Smooth muscle cell (in vitro differentiated cells): ENCODE results near the gene MED13L. TPM values are rescaled to one million over a fixed set of nuclear protein-coding genes. Genes with fewer than 3 reads are reported as not detected.

ENCODE experiments used
- DNase-seq: peaks from one replicate; lab custom pipeline; 2025; ENCODE audit not compliant: unreplicated experiment; lab: John Stamatoyannopoulos, UW
- H2AFZ ChIP-seq: fragments of 200-600 bp; sonication (generic); 2 replicates; pipeline ENCODE4 v1.6.0; 2016; ENCODE audit warnings: antibody characterized with exemption, low read depth, mild to moderate bottlenecking
- H3F3A ChIP-seq: fragments of 200-600 bp; sonication (generic); 2 replicates; pipeline ENCODE4 v1.6.0; 2017; ENCODE audit warnings: antibody characterized with exemption, low read depth
- H3K27ac ChIP-seq: fragments of 200-600 bp; sonication (generic); 2 replicates; pipeline ENCODE4 v1.5.1; 2016; ENCODE audit warnings: low read depth, mild to moderate bottlenecking
- H3K27me3 ChIP-seq: fragments of 200-600 bp; sonication (generic); 2 replicates; pipeline ENCODE4 v1.6.1; 2016; ENCODE audit warnings: low read depth, mild to moderate bottlenecking
- H3K36me3 ChIP-seq: fragments of 200-600 bp; sonication (generic); 2 replicates; pipeline ENCODE4 v1.5.1; 2016; ENCODE audit warnings: low read depth
- H3K4me1 ChIP-seq: fragments of 200-600 bp; sonication (generic); 2 replicates; pipeline ENCODE4 v1.5.1; 2016; ENCODE audit warnings: low read depth
- H3K4me2 ChIP-seq: fragments of 200-600 bp; sonication (generic); 2 replicates; pipeline ENCODE4 v1.6.0; 2016; ENCODE audit warnings: mild to moderate bottlenecking
- H3K4me3 ChIP-seq: fragments of 200-600 bp; sonication (generic); 2 replicates; pipeline ENCODE4 v1.5.1; 2016; ENCODE audit warnings: mild to moderate bottlenecking
- H3K79me2 ChIP-seq: fragments of 200-600 bp; sonication (generic); 2 replicates; pipeline ENCODE4 v1.6.0; 2016; ENCODE audit warnings: low read depth, mild to moderate bottlenecking
- H3K9ac ChIP-seq: fragments of 200-600 bp; sonication (generic); 2 replicates; pipeline ENCODE4 v1.6.0; 2016; ENCODE audit warnings: low read depth
- H3K9me3 ChIP-seq: fragments of 200-600 bp; sonication (generic); replicated peaks from 2 replicates; pipeline ENCODE4 v1.5.1; 2016; ENCODE audit warnings: low read depth
- H4K20me1 ChIP-seq: fragments of 200-600 bp; sonication (generic); 2 replicates; pipeline ENCODE4 v1.6.0; 2016; ENCODE audit warnings: low read depth
- CTCF ChIP-seq: fragments of 200-600 bp; sonication (generic); IDR thresholded peaks from 2 replicates; pipeline ENCODE4 v1.5.1; 2017; ENCODE audit warnings: borderline replicate concordance, mild to moderate bottlenecking, antibody characterized with exemption; ENCODE audit not compliant: insufficient read depth, poor library complexity, severe bottlenecking
- WGBS: methylation state at CpG from one replicate; pipeline ENCODE4 v1.1.7; 2016; ENCODE audit warnings: low lambda C conversion rate; 5-methylcytosine and 5-hydroxymethylcytosine counted together
- polyA plus RNA-seq: library from polyadenylated mRNA; unstranded; fragments of >200 nt; fragmentation: Nextera tagmentation; extraction: Ambion mirVana; gene quantifications from 2 replicates; pipeline ENCODE4 v1.2.1, GENCODE V29; 2016
- total RNA-seq: library from RNA; depleted of rRNA; stranded (reverse); fragments of >200 nt; gene quantifications from 2 replicates; pipeline ENCODE4 v1.2.3, GENCODE V29; 2014

MED13L gene
- total and polyA plus RNA-seq, 2 experiments from 2014 or later, result 13.2 to 74.3 TPM

- Histone ChIP-seq H2AFZ (no peak overlapping the region), H3K79me2 (peaks cover 96% of the 10 kb centered on the region), H3K4me2 (peak overlapping the region; percentile 79), H3K4me1 (peaks cover 67% of the 10 kb centered on the region), H3K36me3 (no peaks in the 10 kb centered on the region), H3K27me3 (no peaks in the 10 kb centered on the region), H3K27ac (peak overlapping the region; percentile 94), H3F3A (peaks cover 13% of the 10 kb centered on the region), H3K9ac (peak overlapping the region; percentile 42), H4K20me1 (peaks cover 69% of the 10 kb centered on the region), H3K4me3 (no peak overlapping the region), H3K9me3 (no peaks in the 10 kb centered on the region)
- no peak for TF ChIP-seq CTCF
- no peak for DNase-seq
- 83% methylated on average over 2 of the region's 2 CpGs for WGBS
Observed at GRCh38 chr12:116159593-116160200, 117.8 kb downstream of the MED13L start.

- 19% methylated on average over 1 of the region's 1 CpG for WGBS
- no peaks in the 10 kb centered on the region for H3K36me3 ChIP-seq
- peak overlapping the region; percentile 79 for H3K4me2 ChIP-seq
- H3K9me3 ChIP-seq, result no peaks in the 10 kb centered on the region
- peaks cover 69% of the 10 kb centered on the region for H3K4me1 ChIP-seq
- no peak for DNase-seq
- peak overlapping the region; percentile 94 for H3K27ac ChIP-seq
- H3K79me2 ChIP-seq, result peaks cover 100% of the 10 kb centered on the region
- H2AFZ ChIP-seq, result no peak overlapping the region
- H3K27me3 ChIP-seq, result no peaks in the 10 kb centered on the region
- H3F3A ChIP-seq, result peaks cover 19% of the 10 kb centered on the region
- H3K4me3 ChIP-seq, result no peak overlapping the region
- peak overlapping the region; percentile 40 for H3K9ac ChIP-seq
- H4K20me1 ChIP-seq, result peaks cover 69% of the 10 kb centered on the region
- no peak for TF ChIP-seq CTCF
Observed at GRCh38 chr12:116159175-116159574, 118.3 kb downstream of the MED13L start.

DNA sequence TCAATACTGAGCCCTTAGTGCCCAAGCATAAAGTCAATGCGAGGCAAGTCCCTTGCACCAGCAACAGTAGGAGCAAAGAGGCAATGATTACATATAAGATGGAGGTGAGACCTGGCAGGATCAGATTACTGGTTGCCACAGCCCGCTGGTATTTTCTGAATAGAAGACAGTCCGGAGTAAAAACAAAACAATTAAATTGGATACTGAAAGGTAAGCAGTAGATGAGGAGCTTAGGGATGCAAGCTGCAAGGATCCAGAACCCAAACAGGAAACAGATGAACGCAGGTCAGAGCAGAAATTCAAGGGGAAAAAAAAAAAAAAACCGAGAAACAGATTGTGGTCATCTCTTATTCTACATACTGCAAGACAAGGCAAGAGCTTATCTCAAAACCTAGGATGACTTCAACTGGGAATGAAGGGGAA is 119.6 kb downstream of the MED13L start:
- Histone ChIP-seq H4K20me1 (peaks cover 70% of the 10 kb centered on the region), H3K79me2 (peaks cover 100% of the 10 kb centered on the region), H3K27me3 (no peaks in the 10 kb centered on the region), H2AFZ (no peak overlapping the region), H3K27ac (peak overlapping the region; percentile 94), H3F3A (peaks cover 24% of the 10 kb centered on the region), H3K9ac (no peak overlapping the region), H3K4me3 (no peak overlapping the region), H3K9me3 (no peaks in the 10 kb centered on the region), H3K36me3 (no peaks in the 10 kb centered on the region), H3K4me2 (peak overlapping the region; percentile 79), H3K4me1 (peaks cover 75% of the 10 kb centered on the region)
- DNase-seq, result no peak
- 54% methylated on average over 5 of the region's 5 CpGs for WGBS
- TF ChIP-seq CTCF, result no peak

DNA sequence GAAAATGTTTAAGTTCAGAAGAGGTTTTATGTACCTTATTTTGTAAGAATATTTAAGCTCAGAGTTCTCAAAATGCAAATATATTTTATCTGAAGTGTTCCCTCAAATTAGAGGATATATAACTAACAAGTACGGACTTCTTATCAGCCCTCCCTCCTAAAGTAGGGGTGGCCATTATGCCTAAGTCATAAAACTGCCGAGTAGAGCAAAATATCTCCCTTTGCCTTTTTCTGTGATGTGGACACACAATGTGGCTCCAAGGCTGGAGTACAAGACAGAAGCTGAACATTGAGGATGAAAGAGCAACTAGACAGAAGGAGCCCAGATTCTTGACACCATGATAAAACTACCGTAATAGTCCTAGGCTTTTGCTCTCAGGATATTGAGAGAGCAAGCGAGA is 120.9 kb downstream of the MED13L start:
- Histone ChIP-seq H3K9ac (no peak overlapping the region), H2AFZ (no peak overlapping the region), H3F3A (peaks cover 24% of the 10 kb centered on the region), H3K4me1 (peaks cover 74% of the 10 kb centered on the region), H3K27me3 (no peaks in the 10 kb centered on the region), H3K36me3 (no peaks in the 10 kb centered on the region), H3K4me3 (no peak overlapping the region), H3K27ac (no peak overlapping the region), H4K20me1 (peaks cover 60% of the 10 kb centered on the region), H3K9me3 (no peaks in the 10 kb centered on the region), H3K79me2 (peaks cover 99% of the 10 kb centered on the region), H3K4me2 (peak overlapping the region; percentile 23)
- 53% methylated on average over 4 of the region's 4 CpGs for WGBS
- DNase-seq, result no peak
- TF ChIP-seq CTCF, result no peak
